MCF 10A (cell line): Measurements from ENCODE around the gene FILIP1. TPM values are rescaled to one million over a fixed set of nuclear protein-coding genes. Genes with fewer than 3 reads are reported as not detected.

ENCODE experiments used
- BruUV-seq: library from RNA; stranded (reverse); fragments of 400-500 nt; replicated peaks from 2 replicates; lab custom pipeline; 2021; lab: Mats Ljungman, UMichigan
- CTCF ChIA-PET: fragments of 300-600 bp; sonication (Branson Sonifier 250); formaldehyde crosslinking; extraction: SDS; loops from one replicate; lab custom pipeline; 2021; ENCODE audit warnings: antibody characterized with exemption, inconsistent platforms; lab: Yijun Ruan, JAX
- POLR2A ChIA-PET: fragments of 300-600, 350-650 bp; sonication (Branson Sonifier 250); formaldehyde crosslinking; extraction: SDS; loops from one replicate; lab custom pipeline; 2020; ENCODE audit warnings: antibody characterized with exemption, inconsistent platforms; lab: Yijun Ruan, JAX
- DNase-seq: peaks from one replicate; pipeline ENCODE4 v3.0.0-alpha.2; 2018; ENCODE audit not compliant: unreplicated experiment
- H3K27ac Mint-ChIP-seq: one replicate; pipeline ENCODE4 v1.8.0; 2022; ENCODE audit warnings: mild to moderate bottlenecking, low read depth, mixed read lengths; ENCODE audit not compliant: unreplicated experiment
- H3K27me3 Mint-ChIP-seq: one replicate; pipeline ENCODE4 v1.8.0; 2022; ENCODE audit warnings: mixed read lengths; ENCODE audit not compliant: insufficient read depth, unreplicated experiment
- H3K36me3 Mint-ChIP-seq: one replicate; pipeline ENCODE4 v1.8.0; 2022; ENCODE audit warnings: mild to moderate bottlenecking, moderate library complexity, mixed read lengths; ENCODE audit not compliant: insufficient read depth, unreplicated experiment
- H3K4me1 Mint-ChIP-seq: one replicate; pipeline ENCODE4 v1.8.0; 2022; ENCODE audit warnings: mixed read lengths; ENCODE audit not compliant: insufficient read depth, unreplicated experiment
- H3K4me3 Mint-ChIP-seq: one replicate; pipeline ENCODE4 v1.8.0; 2022; ENCODE audit warnings: mild to moderate bottlenecking, moderate library complexity, mixed read lengths; ENCODE audit not compliant: unreplicated experiment
- H3K9me3 Mint-ChIP-seq: one replicate; pipeline ENCODE4 v1.8.0; 2022; ENCODE audit warnings: mixed read lengths; ENCODE audit not compliant: unreplicated experiment
- CTCF ChIP-seq: fragments of 200-600 bp; IDR thresholded peaks from one replicate; pipeline ENCODE4 v1.8.0; 2022; ENCODE audit warnings: antibody characterized with exemption, mild to moderate bottlenecking; ENCODE audit not compliant: unreplicated experiment
- intact Hi-C: fragments of 100-400 bp; cut with micrococcal nuclease; formaldehyde crosslinking; loops from 2 replicates; pipeline ENCODE4 v1.14.1; 2022
- total RNA-seq: library from RNA; stranded (reverse); gene quantifications from 2 replicates; pipeline ENCODE4 v1.2.3, GENCODE V29; 2022

The FILIP1 gene
- total RNA-seq, 1 experiment from 2014 or later, result 0.14 TPM

DNA sequence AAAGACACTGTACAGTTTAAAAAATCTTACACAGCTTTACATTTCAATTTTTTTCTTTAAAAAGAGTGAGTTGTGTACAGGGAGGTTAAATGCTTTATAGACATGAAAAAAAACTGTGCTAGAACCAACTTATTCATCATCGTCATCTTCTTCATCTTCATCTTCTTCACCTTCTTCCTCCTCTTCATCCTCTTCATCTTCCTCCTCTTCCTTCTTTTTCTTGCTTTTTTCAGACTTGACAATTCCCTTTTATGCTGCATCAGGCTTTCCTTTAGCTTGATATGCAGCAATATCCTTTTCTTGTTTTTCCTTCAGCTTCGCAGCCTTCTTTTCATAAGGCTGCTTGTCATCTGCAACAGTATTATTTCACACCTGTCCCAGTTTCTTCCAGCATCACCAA is 174.7 kb downstream of the FILIP1 start:
- BruUV-seq, result no TSS peak
- Mint-ChIP-seq H3K36me3 (no peaks in the 10 kb centered on the region), H3K27me3 (peaks cover 12% of the 10 kb centered on the region), H3K4me3 (no peak overlapping the region), H3K9me3 (no peaks in the 10 kb centered on the region), H3K4me1 (no peaks in the 10 kb centered on the region), H3K27ac (no peak overlapping the region)
- DNase-seq, result no peak
- ChIA-PET CTCF (interaction anchor here (0.6 to 1.0 kb wide), 3 partner anchors 24 to 208 kb away, joined by 3 to 6 read pairs (median 3); no protein-coding TSS in a partner anchor), POLR2A (no interaction called here)
- intact Hi-C loops, result no loop called here
- no peak for TF ChIP-seq CTCF

DNA sequence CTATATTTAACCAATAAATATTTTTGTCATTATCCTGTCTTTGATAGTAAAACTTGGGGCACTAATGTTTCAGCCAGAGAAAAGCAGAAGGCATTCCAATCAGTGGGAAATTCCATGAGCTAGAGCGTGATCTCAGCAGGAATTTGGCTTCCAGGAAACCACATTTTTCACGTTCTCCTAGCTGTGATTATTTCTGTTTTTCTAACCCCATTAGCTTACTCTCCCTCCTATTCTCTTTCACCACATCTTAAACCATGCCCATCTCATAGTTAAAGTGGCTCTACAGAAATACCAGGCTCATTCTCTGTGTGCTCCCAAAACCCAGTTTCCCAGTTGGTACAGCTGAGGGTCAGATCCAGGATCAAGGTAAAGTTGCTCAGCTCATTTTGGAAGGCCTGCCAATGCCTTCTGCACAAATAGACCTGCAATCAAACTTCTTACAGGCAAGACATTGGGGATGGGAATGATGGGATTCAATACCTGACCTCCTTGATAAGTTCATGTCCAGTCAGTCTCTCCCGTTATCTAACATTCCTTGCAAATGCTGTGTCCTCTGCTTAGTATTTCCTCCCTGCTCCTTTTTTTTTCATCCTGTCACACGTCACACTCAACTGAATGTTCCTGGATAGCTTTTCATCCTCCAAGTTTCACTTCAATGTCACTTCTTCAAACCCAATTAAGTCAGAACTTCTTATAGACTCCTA is 175.9 kb downstream of the FILIP1 start:
- no peak overlapping the region for H3K4me3 Mint-ChIP-seq
- no peak for TF ChIP-seq CTCF
- no peaks in the 10 kb centered on the region for H3K4me1 Mint-ChIP-seq
- no peaks in the 10 kb centered on the region for H3K9me3 Mint-ChIP-seq
- H3K36me3 Mint-ChIP-seq, result no peaks in the 10 kb centered on the region
- no peak overlapping the region for H3K27ac Mint-ChIP-seq
- no peak for DNase-seq
- ChIA-PET CTCF (interaction anchor here (0.7 to 1.0 kb wide), 2 partner anchors 209 to 211 kb away, joined by 3 to 4 read pairs; no protein-coding TSS in a partner anchor), POLR2A (interaction anchor here (0.6 kb wide), 1 partner anchor 413 kb away, joined by 4 read pairs; no protein-coding TSS in a partner anchor)
- intact Hi-C loops, result no loop called here
- no TSS peak for BruUV-seq
- peaks cover 20% of the 10 kb centered on the region for H3K27me3 Mint-ChIP-seq

DNA sequence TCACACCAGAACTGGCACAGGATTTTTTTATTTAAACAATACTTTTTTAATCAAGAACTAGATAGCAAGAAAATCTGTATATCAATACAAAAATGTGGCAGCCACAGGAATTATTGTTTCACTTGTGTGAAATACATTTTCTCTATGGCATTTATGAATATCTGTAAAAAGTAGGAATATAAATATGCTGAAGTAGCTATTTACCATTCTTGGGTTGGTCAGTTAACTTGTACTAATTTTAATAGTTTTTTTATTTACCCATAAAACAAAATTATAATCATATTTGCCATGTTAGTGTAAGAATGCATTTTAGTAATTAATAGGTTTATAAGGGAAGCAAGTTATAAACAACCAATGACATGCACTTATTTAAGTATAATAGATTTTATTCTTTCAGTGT is 177.6 kb downstream of the FILIP1 start:
- CTCF ChIA-PET, result no interaction called here
- peaks cover 20% of the 10 kb centered on the region for H3K27me3 Mint-ChIP-seq
- no peak for DNase-seq
- H3K4me3 Mint-ChIP-seq, result no peak overlapping the region
- TF ChIP-seq CTCF, result no peak
- H3K36me3 Mint-ChIP-seq, result no peaks in the 10 kb centered on the region
- no peaks in the 10 kb centered on the region for H3K4me1 Mint-ChIP-seq
- intact Hi-C loops, result no loop called here
- BruUV-seq, result no TSS peak
- H3K9me3 Mint-ChIP-seq, result no peaks in the 10 kb centered on the region
- H3K27ac Mint-ChIP-seq, result no peak overlapping the region
- POLR2A ChIA-PET, result interaction anchor here (0.9 to 1.0 kb wide), 3 partner anchors 10 to 31 kb away, joined by 3 read pairs; no protein-coding TSS in a partner anchor

GRCh38 chr6:75308250-75308988 is 185.2 kb downstream of the FILIP1 start:
- intact Hi-C loops, result no loop called here
- BruUV-seq, result no TSS peak

More at GRCh38 chr6:75308250-75308988, 185.2 kb downstream of the FILIP1 start:
- no peaks in the 10 kb centered on the region for H3K9me3 Mint-ChIP-seq
- no peaks in the 10 kb centered on the region for H3K36me3 Mint-ChIP-seq
- peaks cover 3% of the 10 kb centered on the region for H3K27me3 Mint-ChIP-seq
- H3K4me3 Mint-ChIP-seq, result no peak overlapping the region
- TF ChIP-seq CTCF, result no peak
- H3K27ac Mint-ChIP-seq, result no peak overlapping the region
- ChIA-PET CTCF (no interaction called here), POLR2A (no interaction called here)
- no peak for DNase-seq
- H3K4me1 Mint-ChIP-seq, result no peaks in the 10 kb centered on the region
